Stimulated activated CD4-positive, alpha-beta T cell treated with anti-CD3 and anti-CD28 coated beads, Interleukin-4, amount 100 ng/mL, for 1 hour (primary cell): ENCODE data around the gene DPEP2NB.
"Not testable (repeated sequence)": the region's sequence is repeated elsewhere in the genome, so short reads cannot be mapped to it uniquely, and the experiment has no call there.

Source experiments
- DNase-seq: peaks from one replicate; pipeline ENCODE4 v3.0.0-alpha.2; 2020

DPEP2NB gene

GRCh38 chr16:68009872-68010271 is 5.8 kb downstream of the DPEP2NB start:
- not testable (repeated sequence) for DNase-seq

DNA sequence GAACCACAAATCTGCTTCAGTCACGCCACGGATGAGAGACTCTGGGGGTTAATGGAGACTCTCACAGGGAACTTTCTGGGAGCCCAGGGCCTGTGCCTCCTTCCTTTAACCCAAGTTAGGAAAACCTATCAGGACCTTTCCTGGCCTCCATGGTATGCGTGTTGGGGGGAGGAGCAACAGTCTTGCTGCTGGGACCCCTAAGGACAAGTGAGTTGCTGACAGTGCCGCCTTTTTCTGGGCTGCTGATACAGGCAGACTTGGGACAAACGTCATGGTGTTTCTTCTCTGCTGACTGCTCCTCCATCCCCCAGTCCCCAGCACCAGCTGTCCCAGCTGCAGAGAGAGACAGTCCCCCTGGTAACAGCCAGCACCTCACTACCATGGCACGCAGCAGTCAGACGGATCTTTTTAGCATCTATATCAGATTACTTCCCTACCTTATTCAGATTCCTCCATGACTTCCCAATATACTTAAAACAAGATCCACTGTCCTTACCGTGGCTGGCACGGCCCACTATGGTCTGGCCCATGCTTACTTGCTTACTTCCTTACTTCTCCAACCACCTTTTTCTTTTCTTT is 6.5 kb downstream of the DPEP2NB start:
- DNase-seq: no peak

- no peak for DNase-seq
These were observed 9.9 kb downstream of the DPEP2NB start for GRCh38 chr16:68005786-68006286.

- no peak for DNase-seq
These were observed 10.5 kb downstream of the DPEP2NB start for GRCh38 chr16:68005211-68005610.

- DNase-seq: no peak
These were observed 12.7 kb downstream of the DPEP2NB start for GRCh38 chr16:68003031-68003430.

GRCh38 chr16:68000450-68000849 is 15.3 kb downstream of the DPEP2NB start:
- no peak for DNase-seq

GRCh38 chr16:67999985-68000384 is 15.7 kb downstream of the DPEP2NB start:
- no peak for DNase-seq

GRCh38 chr16:67998779-67999688 is 16.7 kb downstream of the DPEP2NB start, which contains the start of gene DPEP2:
Gene DPEP2 (minus strand): TSS chr16:67999484. CDS start chr16:67993212, 6,272 bp downstream.
- DNase-seq: peak; percentile 36

DNA sequence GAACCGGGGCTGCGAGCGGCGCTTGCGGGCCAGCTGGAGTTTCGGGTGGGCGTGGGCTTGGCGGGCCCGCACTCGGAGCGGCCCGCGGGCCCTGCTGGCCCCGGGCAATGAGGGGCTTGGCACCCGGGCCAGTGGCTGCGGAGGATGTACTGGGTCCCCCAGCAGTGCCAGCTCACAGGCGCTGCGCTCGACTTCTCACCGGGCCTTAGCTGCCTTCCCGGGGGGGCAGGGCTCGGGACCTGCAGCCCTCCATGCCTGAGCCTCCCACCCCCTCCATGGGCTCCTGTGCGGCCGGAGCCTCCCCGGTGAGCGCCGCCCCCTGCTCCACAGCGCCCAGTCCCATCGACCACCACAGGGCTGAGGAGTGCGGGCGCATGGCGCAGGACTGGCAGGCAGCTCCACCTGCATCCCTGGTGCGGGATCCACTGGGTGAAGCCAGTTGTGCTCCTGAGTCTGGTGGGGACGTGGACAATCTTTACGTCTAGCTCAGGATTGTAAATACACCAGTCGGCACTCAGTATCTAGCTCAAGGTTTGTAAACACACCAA is 17.4 kb downstream of the DPEP2NB start:
- not testable (repeated sequence) for DNase-seq

GRCh38 chr16:67996666-67997065 is 19.0 kb downstream of the DPEP2NB start:
- DNase-seq: no peak

DNA sequence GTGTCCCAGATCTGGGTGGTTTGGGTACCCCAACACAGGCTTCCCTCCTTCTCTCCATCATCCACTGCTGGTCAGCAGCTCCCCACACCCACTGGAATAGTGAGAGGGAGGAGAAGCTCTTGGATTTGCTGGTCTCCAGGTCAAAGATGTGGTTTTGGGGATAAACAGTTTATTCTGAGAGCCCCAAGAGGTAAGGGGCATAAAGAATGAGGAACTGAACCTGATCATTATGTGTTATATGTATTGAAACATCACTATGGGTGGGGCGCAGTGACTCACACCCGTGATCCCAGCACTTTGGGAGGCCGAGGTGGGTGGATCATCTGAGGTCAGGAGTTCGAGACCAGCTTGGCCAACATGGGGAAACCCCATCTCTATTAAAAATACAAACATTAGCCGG is 20.3 kb downstream of the DPEP2NB start:
- no peak for DNase-seq

DNA sequence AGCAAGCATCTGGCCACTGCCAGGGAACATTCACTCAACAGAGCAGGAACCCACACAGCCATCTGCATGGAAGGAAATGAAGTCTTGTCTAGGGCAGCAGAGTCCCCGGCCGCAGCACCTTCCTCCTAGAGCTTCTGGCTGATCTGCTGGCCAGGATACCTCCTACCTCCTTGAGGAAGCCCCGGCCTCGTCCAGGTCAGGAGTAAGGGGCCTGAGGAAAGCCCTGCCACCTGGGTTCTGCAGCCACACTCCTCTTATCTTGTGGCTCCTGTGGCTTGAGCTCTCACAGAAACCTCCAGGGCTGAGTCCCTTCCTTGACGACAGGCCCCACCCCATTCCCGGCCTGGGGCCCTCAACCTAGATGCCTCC is 21.7 kb downstream of the DPEP2NB start:
- not testable (repeated sequence) for DNase-seq

DNA sequence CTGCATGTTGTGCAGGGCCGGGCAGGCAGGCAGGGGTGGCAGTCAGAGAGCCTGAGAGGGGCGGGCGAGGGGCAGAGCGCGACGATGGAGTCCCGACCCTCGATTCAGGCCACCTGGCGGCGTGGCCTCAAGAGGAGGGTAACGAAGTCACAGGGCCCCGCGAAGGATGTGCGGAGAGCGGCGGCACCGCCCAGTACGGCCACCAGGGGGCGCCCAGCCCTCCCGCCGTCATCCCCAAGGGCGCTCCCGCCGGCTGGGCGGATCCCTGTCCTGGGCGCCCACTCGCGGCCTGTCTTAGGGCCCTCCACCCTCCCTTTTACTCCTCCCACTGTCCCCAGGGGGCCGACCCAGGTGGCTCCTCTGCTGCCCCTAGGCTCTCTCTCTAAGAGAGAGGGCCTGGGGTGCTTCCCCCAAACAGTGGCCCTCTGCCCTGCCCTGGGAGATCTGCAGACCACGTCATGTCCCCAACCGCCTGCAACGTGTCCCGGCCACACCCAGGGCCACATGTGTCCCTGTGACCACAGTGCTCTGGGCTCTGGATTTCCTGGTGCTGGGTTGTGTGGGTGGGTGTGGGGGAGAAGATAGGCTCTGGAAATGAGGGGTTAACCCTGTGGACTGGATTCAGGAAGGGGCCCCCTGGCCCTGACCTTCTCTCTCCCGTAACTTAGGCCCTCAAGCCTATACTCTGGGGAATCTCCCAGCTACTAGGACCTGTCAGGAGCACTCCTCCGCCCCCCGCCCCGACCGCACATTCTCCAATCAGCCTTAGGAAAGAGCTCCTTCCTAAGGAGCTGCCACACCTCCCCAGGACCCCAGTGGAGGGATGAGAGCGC is 22.3 kb downstream of the DPEP2NB start:
- peak; percentile 81 for DNase-seq

DNA sequence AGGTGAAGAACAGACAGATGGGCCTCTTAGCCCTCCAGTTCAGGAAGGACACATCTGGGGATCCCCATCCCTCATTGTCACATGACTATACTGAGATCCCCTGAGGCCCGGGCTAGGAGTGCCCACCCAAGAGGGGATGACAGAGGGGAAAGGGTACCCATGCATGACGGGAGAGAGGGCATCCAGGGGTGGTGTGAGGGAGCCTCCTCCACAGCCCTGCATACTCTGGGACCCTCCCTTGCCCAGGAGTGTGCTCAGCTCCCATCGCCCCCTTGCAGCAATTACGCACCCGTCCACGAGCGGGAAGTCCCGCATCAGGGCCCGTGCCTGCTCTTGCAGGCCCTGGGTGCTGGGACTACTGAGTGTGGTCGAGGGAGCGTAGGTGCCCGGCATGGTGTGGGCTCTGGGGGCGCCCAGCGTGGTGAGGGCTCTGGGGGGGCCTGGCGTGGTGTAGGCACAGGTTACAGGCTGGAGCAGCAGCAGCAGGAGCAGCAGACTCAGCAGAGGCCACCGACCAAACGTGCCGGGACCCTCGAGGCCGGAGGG is 23.0 kb downstream of the DPEP2NB start:
- DNase-seq: no peak

DNA sequence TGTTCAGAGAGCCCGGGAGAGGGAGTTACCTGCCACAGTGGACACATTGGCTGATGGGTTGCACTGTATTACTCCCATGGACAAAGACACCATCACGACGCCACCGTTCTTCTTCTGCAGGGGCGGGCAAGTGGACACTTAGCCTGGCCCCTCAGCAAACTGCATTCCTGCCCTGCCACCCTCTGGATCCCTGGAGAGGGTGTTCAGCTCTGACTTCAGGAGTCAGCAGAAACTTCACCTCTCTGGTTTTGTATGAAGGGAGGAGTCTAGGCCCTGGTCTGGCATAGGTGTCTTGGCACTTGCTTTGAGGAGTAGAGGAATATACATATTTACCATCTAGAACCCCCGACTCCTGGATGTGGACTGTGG is 25.7 kb downstream of the DPEP2NB start:
- no peak for DNase-seq

- DNase-seq: no peak
These were observed 26.2 kb downstream of the DPEP2NB start for GRCh38 chr16:67989322-67990017.

- no peak for DNase-seq
These were observed 27.0 kb downstream of the DPEP2NB start for GRCh38 chr16:67988675-67989074.

DNA sequence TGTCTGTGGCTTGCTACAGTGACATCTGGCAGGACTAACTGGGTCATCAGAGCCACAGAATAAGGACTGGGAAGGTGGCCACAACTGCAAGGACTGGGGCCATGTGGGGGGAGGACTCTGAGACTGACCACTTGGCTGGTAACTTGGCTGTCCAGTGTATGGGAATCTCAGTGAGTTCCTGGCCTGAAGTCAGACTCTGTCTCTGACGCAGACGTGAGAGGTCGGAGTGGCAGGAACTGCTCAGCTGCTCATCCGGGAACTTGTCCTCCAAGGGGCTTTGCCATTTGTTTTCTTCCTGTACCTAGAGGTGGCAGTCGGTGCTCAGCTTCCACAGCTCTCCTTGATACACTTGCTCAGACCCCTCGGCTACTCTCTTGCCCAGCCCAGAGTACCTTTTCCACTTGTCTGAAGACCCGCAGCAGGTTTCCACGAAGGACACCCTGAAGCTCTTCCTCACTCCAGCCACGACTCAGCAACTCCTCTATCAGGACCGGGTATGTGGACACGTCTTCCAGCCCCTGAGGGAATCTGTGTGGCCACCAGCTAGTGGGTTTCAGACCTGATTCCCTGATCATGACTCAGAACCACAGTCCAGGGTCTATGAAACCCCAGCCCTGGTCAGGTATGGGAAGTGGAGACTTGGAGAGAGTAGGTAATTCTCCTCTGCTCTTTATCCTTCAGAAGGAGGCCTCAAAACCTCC is 28.1 kb downstream of the DPEP2NB start:
- DNase-seq: no peak

- DNase-seq: no peak
These were observed 28.8 kb downstream of the DPEP2NB start for GRCh38 chr16:67986949-67987348.

- DNase-seq: no peak
These were observed 33.6 kb downstream of the DPEP2NB start for GRCh38 chr16:67982011-67982696.
